Measurements from ENCODE around the gene KIAA1755.

The KIAA1755 gene

GRCh38 chr20:38230957-38231526, 29.5 kb downstream of the KIAA1755 start:
- no peak for DNase-seq

- no peak for DNase-seq
Measured at GRCh38 chr20:38230253-38230551, 30.3 kb downstream of the KIAA1755 start.

GRCh38 chr20:38229376-38230252, 30.9 kb downstream of the KIAA1755 start:
- no peak for DNase-seq

- DNase-seq: no peak
Measured at GRCh38 chr20:38228436-38228835, 32.1 kb downstream of the KIAA1755 start.

GRCh38 chr20:38227420-38228360, 32.8 kb downstream of the KIAA1755 start:
- DNase-seq: no peak

GRCh38 chr20:38226553-38226952, 34.0 kb downstream of the KIAA1755 start:
- DNase-seq: no peak

- no peak for DNase-seq
Measured at GRCh38 chr20:38225900-38226263, 34.7 kb downstream of the KIAA1755 start.

GRCh38 chr20:38225240-38225899, 35.2 kb downstream of the KIAA1755 start:
- DNase-seq: no peak

GRCh38 chr20:38224531-38224930, 36.0 kb downstream of the KIAA1755 start:
- DNase-seq: no peak

- DNase-seq: no peak
Measured at GRCh38 chr20:38223743-38224100, 36.8 kb downstream of the KIAA1755 start.

- no peak for DNase-seq
Measured at GRCh38 chr20:38222923-38223742, 37.4 kb downstream of the KIAA1755 start.

- peak; percentile 60 for DNase-seq
Measured at GRCh38 chr20:38222231-38222922, 38.2 kb downstream of the KIAA1755 start.

GRCh38 chr20:38221119-38221589, 39.4 kb downstream of the KIAA1755 start:
- peak; percentile 58 for DNase-seq

GRCh38 chr20:38220587-38221118, 39.9 kb downstream of the KIAA1755 start:
- no peak for DNase-seq

- no peak for DNase-seq
Measured at GRCh38 chr20:38219006-38219950, 41.3 kb downstream of the KIAA1755 start.

GRCh38 chr20:38218566-38218885, 42.0 kb downstream of the KIAA1755 start:
- DNase-seq: no peak

- DNase-seq: no peak
Measured at GRCh38 chr20:38217791-38218565, 42.6 kb downstream of the KIAA1755 start.

GRCh38 chr20:38216746-38217595, 43.6 kb downstream of the KIAA1755 start:
- DNase-seq: no peak

Measured in NCI-H1694 (cell line).